ENCODE results near the gene KRT4.

- no peak for TF ChIP-seq CTCF (IDR thresholded peaks at IDR 0.05; ENCODE audit: extremely low read depth in 1 of 2, insufficient read depth in 1 of 2, low read depth in 1 of 2, low read length in 2 of 2)
- no peak for TF ChIP-seq POLR2AphosphoS5 (IDR thresholded peaks at IDR 0.05; ENCODE audit: insufficient read depth, low read depth, low read length)
- no peak for TF ChIP-seq MYC (IDR thresholded peaks at IDR 0.05; ENCODE audit: low read depth, low read length)
- TF ChIP-seq EZH2 (IDR thresholded peaks at IDR 0.05; ENCODE audit: borderline replicate concordance, low read depth, low read length, severe bottlenecking): no peak
- no peak for TF ChIP-seq GATA2 (IDR thresholded peaks at IDR 0.05; ENCODE audit: insufficient read depth, insufficient read length, low read depth, low read length)
- TF ChIP-seq POLR2A (IDR thresholded peaks at IDR 0.05; ENCODE audit: low read depth, low read length): no peak
- TF ChIP-seq JUN (IDR thresholded peaks at IDR 0.05; ENCODE audit: borderline replicate concordance, insufficient read depth, insufficient read length, low read depth): no peak
Measured at GRCh38 chr12:52769946-52770345, 44.0 kb downstream of the KRT4 start.
